Astrocyte (in vitro differentiated cells and primary cell): ENCODE measurements around the gene ACOX3. TPM values are rescaled to one million over a fixed set of nuclear protein-coding genes. Genes with fewer than 3 reads are reported as not detected.

ENCODE experiments used
- DNase-seq: peaks from one replicate; pipeline ENCODE4 v3.0.0-alpha.2; 2010; ENCODE audit warnings: low read depth
- FAIRE-seq: peaks from 2 replicates; lab custom pipeline; 2011; peaks lifted over from hg19 to GRCh38; lab: Jason Lieb, UNC
- H2AFZ ChIP-seq: 2 replicates; pipeline ENCODE4 v1.6.0; 2012; ENCODE audit warnings: low read depth, low read length, inconsistent platforms
- H3K27ac ChIP-seq: 2 replicates; pipeline ENCODE4 v1.5.1; 2011; ENCODE audit warnings: low read depth, low read length, inconsistent platforms
- H3K27me3 ChIP-seq: 2 replicates; pipeline ENCODE4 v1.6.0; 2011; ENCODE audit warnings: low read length, inconsistent platforms; ENCODE audit not compliant: insufficient read depth
- H3K36me3 ChIP-seq: 2 replicates; pipeline ENCODE4 v1.5.1; 2011; ENCODE audit warnings: low read length, inconsistent platforms; ENCODE audit not compliant: insufficient read depth
- H3K4me1 ChIP-seq: 2 replicates; pipeline ENCODE4 v1.5.1; 2011; ENCODE audit warnings: low read length, inconsistent platforms; ENCODE audit not compliant: insufficient read depth
- H3K4me2 ChIP-seq: 2 replicates; pipeline ENCODE4 v1.6.0; 2012; ENCODE audit warnings: low read length, inconsistent platforms
- H3K4me3 ChIP-seq: 2 replicates; pipeline ENCODE4 v1.5.1; 2011; ENCODE audit warnings: low read depth, mild to moderate bottlenecking, low read length, inconsistent platforms; ENCODE audit not compliant: insufficient read depth
- H3K79me2 ChIP-seq: 2 replicates; pipeline ENCODE4 v1.6.0; 2012; ENCODE audit warnings: mild to moderate bottlenecking, low read length, inconsistent platforms; ENCODE audit not compliant: insufficient read depth
- H3K9ac ChIP-seq: 2 replicates; pipeline ENCODE4 v1.6.0; 2012; ENCODE audit warnings: mild to moderate bottlenecking, low read length, inconsistent platforms
- H3K9me3 ChIP-seq: 2 replicates; pipeline ENCODE4 v1.5.1; 2012; ENCODE audit warnings: low read depth, mild to moderate bottlenecking, low read length, inconsistent platforms; ENCODE audit not compliant: insufficient read depth
- H4K20me1 ChIP-seq: 2 replicates; pipeline ENCODE4 v1.6.0; 2012; ENCODE audit warnings: low read length, inconsistent platforms; ENCODE audit not compliant: insufficient read depth
- H3K27ac Mint-ChIP-seq: one replicate; pipeline ENCODE4 v1.8.0; 2021; ENCODE audit warnings: mild to moderate bottlenecking, mixed read lengths; ENCODE audit not compliant: unreplicated experiment
- H3K27me3 Mint-ChIP-seq: one replicate; pipeline ENCODE4 v1.8.0; 2021; ENCODE audit warnings: low read depth, mixed read lengths; ENCODE audit not compliant: unreplicated experiment
- H3K36me3 Mint-ChIP-seq: one replicate; pipeline ENCODE4 v1.8.0; 2021; ENCODE audit warnings: low read depth, mixed read lengths; ENCODE audit not compliant: unreplicated experiment
- H3K4me1 Mint-ChIP-seq: one replicate; pipeline ENCODE4 v1.8.0; 2021; ENCODE audit warnings: low read depth, mixed read lengths; ENCODE audit not compliant: unreplicated experiment
- H3K4me3 Mint-ChIP-seq: one replicate; pipeline ENCODE4 v1.8.0; 2021; ENCODE audit warnings: mild to moderate bottlenecking, moderate library complexity, mixed read lengths; ENCODE audit not compliant: unreplicated experiment
- H3K9me3 Mint-ChIP-seq: one replicate; pipeline ENCODE4 v1.8.0; 2021; ENCODE audit warnings: mild to moderate bottlenecking, mixed read lengths; ENCODE audit not compliant: unreplicated experiment
- CTCF ChIP-seq: IDR thresholded peaks from 2 replicates; pipeline ENCODE4 v1.5.1; 2011; ENCODE audit warnings: low read depth, mild to moderate bottlenecking, inconsistent platforms, low read length, moderate library complexity; ENCODE audit not compliant: insufficient read depth
- EZH2 ChIP-seq: IDR thresholded peaks from 2 replicates; pipeline ENCODE4 v1.6.1; 2012; ENCODE audit warnings: mild to moderate bottlenecking, low read length, inconsistent platforms; ENCODE audit not compliant: insufficient read depth
- total RNA-seq: library from RNA; stranded (reverse); gene quantifications from 2 replicates; pipeline ENCODE4 v1.2.1, GENCODE V29; 2021

ACOX3 gene
- total RNA-seq, 1 donor from 2014 or later: 45.6 TPM

GRCh38 chr4:8319731-8320385 lies 120.7 kb downstream of the ACOX3 start:
- Histone ChIP-seq H3K79me2 (no peaks in the 10 kb centered on the region), H3K4me2 (no peak overlapping the region), H3K9me3 (no peaks in the 10 kb centered on the region), H3K4me1 (peaks cover 15% of the 10 kb centered on the region), H3K27me3 (no peaks in the 10 kb centered on the region), H2AFZ (no peak overlapping the region), H3K36me3 (no peaks in the 10 kb centered on the region), H3K4me3 (no peak overlapping the region), H3K27ac (no peak overlapping the region), H4K20me1 (no peaks in the 10 kb centered on the region), H3K9ac (no peak overlapping the region)
- Mint-ChIP-seq H3K4me1 (peaks cover 24% of the 10 kb centered on the region), H3K9me3 (peaks cover 7% of the 10 kb centered on the region), H3K36me3 (no peaks in the 10 kb centered on the region), H3K27ac (no peak overlapping the region), H3K4me3 (no peak overlapping the region), H3K27me3 (peaks cover 4% of the 10 kb centered on the region)
- no peak for TF ChIP-seq EZH2
- no peak for TF ChIP-seq CTCF
- DNase-seq (peak; percentile 18), FAIRE-seq (no peak)

GRCh38 chr4:8319061-8319460 lies 121.5 kb downstream of the ACOX3 start:
- Mint-ChIP-seq H3K4me1 (peaks cover 24% of the 10 kb centered on the region), H3K27me3 (peaks cover 4% of the 10 kb centered on the region), H3K36me3 (no peaks in the 10 kb centered on the region), H3K4me3 (no peak overlapping the region), H3K9me3 (peaks cover 1% of the 10 kb centered on the region), H3K27ac (no peak overlapping the region)
- H3K79me2 ChIP-seq: no peaks in the 10 kb centered on the region
- H3K9me3 ChIP-seq: no peaks in the 10 kb centered on the region
- H2AFZ ChIP-seq: no peak overlapping the region
- H4K20me1 ChIP-seq: no peaks in the 10 kb centered on the region
- FAIRE-seq (no peak), DNase-seq (no peak)
- peaks cover 15% of the 10 kb centered on the region for H3K4me1 ChIP-seq
- H3K27me3 ChIP-seq: no peaks in the 10 kb centered on the region
- H3K4me3 ChIP-seq: no peak overlapping the region
- TF ChIP-seq EZH2: no peak
- no peak for TF ChIP-seq CTCF
- H3K9ac ChIP-seq: no peak overlapping the region
- H3K27ac ChIP-seq: no peak overlapping the region
- no peak overlapping the region for H3K4me2 ChIP-seq
- no peaks in the 10 kb centered on the region for H3K36me3 ChIP-seq

GRCh38 chr4:8318509-8318908 lies 122.0 kb downstream of the ACOX3 start:
- no peak for TF ChIP-seq EZH2
- no peak for TF ChIP-seq CTCF
- no peaks in the 10 kb centered on the region for H4K20me1 ChIP-seq

More at GRCh38 chr4:8318509-8318908, 122.0 kb downstream of the ACOX3 start:
- H2AFZ ChIP-seq: no peak overlapping the region
- H3K36me3 Mint-ChIP-seq: peaks cover 2% of the 10 kb centered on the region
- no peak overlapping the region for H3K9ac ChIP-seq
- H3K36me3 ChIP-seq: no peaks in the 10 kb centered on the region
- H3K4me1 ChIP-seq: peaks cover 15% of the 10 kb centered on the region
- H3K4me2 ChIP-seq: no peak overlapping the region
- H3K27ac ChIP-seq: no peak overlapping the region
- H3K79me2 ChIP-seq: no peaks in the 10 kb centered on the region
- no peaks in the 10 kb centered on the region for H3K9me3 Mint-ChIP-seq
- H3K4me3 ChIP-seq: no peak overlapping the region
- H3K27me3 Mint-ChIP-seq: peaks cover 4% of the 10 kb centered on the region
- H3K9me3 ChIP-seq: no peaks in the 10 kb centered on the region
- H3K27me3 ChIP-seq: peaks cover 2% of the 10 kb centered on the region
- H3K4me1 Mint-ChIP-seq: peaks cover 24% of the 10 kb centered on the region
- no peak overlapping the region for H3K27ac Mint-ChIP-seq
- H3K4me3 Mint-ChIP-seq: no peak overlapping the region
- FAIRE-seq (no peak), DNase-seq (no peak)
